SK-MEL-5 (cell line): ENCODE data around the gene ILRUN. TPM values are rescaled to one million over a fixed set of nuclear protein-coding genes. Genes with fewer than 3 reads are reported as not detected.
"Not testable (repeated sequence)": the region's sequence is repeated elsewhere in the genome, so short reads cannot be mapped to it uniquely, and the experiment has no call there.

ENCODE experiments used
- DNase-seq: peaks from one replicate; pipeline ENCODE4 v3.0.0-alpha.2; 2016; ENCODE audit warnings: low read depth, low spot score
- in situ Hi-C: cut with HindIII; loops from 2 replicates; pipeline ENCODE4 v1.10.0; 2016; ENCODE audit warnings: low sequenced_read_pairs, high pct_unique_total_duplicates, low pct_unique_long_range_greater_than_20kb
- total RNA-seq: library from RNA; depleted of rRNA; stranded (reverse); fragments of >200 nt; shearing (Covaris generic); gene quantifications from 2 replicates; pipeline ENCODE4 v1.2.3, GENCODE V29; 2014

ILRUN gene
- total RNA-seq, 1 experiment from 2014 or later = 34.7 TPM

- in situ Hi-C loops = no loop called here
Measured at GRCh38 chr6:34672657-34673043, 23.9 kb downstream of the ILRUN start.

GRCh38 chr6:34671801-34672656 lies 24.5 kb downstream of the ILRUN start:
- in situ Hi-C loops = no loop called here
- DNase-seq = no peak

More at GRCh38 chr6:34672657-34673043, 23.9 kb downstream of the ILRUN start:
- DNase-seq = no peak

GRCh38 chr6:34671367-34671766 lies 25.2 kb downstream of the ILRUN start:
- in situ Hi-C loops = no loop called here
- DNase-seq = no peak

DNA sequence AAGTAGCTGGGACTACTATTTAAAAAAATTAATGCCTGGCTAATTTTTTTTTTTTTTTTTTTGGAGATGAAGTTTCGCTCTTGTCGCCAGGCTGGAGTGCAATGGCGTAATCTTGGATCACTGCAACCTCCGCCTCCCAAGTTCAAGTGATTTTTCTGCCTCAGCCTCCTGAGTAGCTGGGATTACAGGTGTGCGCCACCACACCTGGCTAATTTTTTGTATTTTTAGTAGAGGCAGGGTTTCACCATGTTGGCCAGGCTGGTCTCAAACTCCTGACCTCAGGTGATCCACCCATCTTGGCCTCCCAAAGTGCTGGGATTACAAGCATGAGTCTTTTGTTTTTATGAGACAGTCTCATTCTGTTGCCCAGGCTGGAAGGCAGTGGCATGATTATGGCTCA lies 27.8 kb downstream of the ILRUN start:
- DNase-seq, in situ Hi-C loops: not testable (repeated sequence)

DNA sequence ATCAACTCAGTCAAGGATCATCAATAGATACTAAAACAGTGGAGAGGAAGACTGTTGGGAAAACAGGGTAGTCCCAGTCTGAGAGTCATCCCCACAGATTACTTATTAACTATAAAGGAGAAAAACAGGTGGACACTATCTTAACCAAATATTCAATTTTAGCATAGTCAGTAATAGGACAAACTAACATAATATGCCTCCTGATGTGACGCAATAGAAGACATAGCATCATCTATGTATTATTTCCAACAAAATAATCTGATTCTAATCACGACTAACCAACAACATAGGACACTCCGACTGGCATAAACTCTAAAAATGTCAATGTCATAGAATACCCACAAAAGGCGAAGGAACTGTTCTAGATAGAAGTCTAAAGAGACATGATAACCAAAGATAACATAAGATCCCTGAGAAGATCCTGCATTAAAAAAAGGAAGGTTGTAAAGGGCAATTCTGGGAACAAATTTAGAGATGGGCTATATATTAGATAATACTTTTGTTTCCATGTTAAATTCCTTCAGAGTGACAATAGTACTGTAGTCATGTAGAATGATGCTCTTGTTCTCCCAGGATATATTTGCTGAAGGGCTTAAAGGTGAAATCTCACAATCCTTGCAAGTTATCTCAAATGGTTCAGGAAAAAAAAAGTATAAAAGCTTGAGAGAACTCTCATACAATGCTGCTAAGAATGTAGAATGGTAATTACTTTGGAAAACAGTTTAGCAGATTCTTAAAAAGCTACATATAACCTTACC lies 28.9 kb downstream of the ILRUN start:
- in situ Hi-C loops = no loop called here
- DNase-seq = no peak

- no peak for DNase-seq
- in situ Hi-C loops = no loop called here
Measured at GRCh38 chr6:34665019-34665418, 31.5 kb downstream of the ILRUN start.

- in situ Hi-C loops = no loop called here
- DNase-seq = peak; percentile 11
Measured at GRCh38 chr6:34664256-34664971, 32.2 kb downstream of the ILRUN start.

- in situ Hi-C loops = no loop called here
- DNase-seq = no peak
Measured at GRCh38 chr6:34663831-34664255, 32.7 kb downstream of the ILRUN start.

- in situ Hi-C loops = no loop called here
- no peak for DNase-seq
Measured at GRCh38 chr6:34663371-34663770, 33.2 kb downstream of the ILRUN start.

GRCh38 chr6:34661357-34661756 lies 35.2 kb downstream of the ILRUN start:
- in situ Hi-C loops = no loop called here
- no peak for DNase-seq

- no peak for DNase-seq
- in situ Hi-C loops = no loop called here
Measured at GRCh38 chr6:34658605-34659265, 37.8 kb downstream of the ILRUN start.

DNA sequence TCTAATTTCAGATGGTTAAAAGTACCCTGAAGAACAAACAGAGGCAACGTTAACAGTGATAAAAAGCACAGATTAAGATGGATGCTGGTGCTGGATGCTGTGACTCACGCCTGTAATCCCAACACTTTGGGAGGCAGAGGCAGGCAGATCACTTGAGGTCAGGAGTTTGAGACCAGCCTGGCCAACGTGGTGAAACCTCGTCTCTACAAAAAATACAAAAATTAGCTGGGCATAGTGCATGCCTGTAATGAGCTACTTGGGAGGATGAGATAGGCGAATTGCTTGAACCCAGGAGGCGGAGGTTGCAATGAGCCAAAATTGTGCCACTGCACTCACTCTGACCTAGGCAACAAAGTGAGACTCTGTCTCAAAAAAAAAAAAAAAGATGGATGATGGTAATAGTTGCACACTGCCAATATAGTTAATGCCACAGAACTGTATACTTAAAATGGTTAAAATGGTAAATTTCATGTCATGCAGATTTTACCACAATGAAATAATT lies 38.5 kb downstream of the ILRUN start:
- DNase-seq, in situ Hi-C loops: not testable (repeated sequence)

GRCh38 chr6:34657307-34657978 lies 39.1 kb downstream of the ILRUN start:
- in situ Hi-C loops = no loop called here
- peak; percentile 49 for DNase-seq

DNA sequence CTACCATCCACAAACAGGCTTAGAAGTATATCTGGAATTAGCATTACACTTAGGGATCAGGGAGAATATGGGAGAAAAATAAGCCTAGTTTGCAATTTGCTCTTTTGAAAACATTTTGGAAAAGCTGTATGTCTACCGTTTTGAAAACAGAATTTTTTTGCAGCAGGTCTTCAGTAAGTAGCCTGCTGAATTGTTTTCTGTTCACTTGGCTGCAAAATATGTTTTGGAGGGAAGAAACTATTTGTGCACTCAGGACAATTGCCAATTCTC lies 39.6 kb downstream of the ILRUN start:
- in situ Hi-C loops = no loop called here
- DNase-seq = no peak

DNA sequence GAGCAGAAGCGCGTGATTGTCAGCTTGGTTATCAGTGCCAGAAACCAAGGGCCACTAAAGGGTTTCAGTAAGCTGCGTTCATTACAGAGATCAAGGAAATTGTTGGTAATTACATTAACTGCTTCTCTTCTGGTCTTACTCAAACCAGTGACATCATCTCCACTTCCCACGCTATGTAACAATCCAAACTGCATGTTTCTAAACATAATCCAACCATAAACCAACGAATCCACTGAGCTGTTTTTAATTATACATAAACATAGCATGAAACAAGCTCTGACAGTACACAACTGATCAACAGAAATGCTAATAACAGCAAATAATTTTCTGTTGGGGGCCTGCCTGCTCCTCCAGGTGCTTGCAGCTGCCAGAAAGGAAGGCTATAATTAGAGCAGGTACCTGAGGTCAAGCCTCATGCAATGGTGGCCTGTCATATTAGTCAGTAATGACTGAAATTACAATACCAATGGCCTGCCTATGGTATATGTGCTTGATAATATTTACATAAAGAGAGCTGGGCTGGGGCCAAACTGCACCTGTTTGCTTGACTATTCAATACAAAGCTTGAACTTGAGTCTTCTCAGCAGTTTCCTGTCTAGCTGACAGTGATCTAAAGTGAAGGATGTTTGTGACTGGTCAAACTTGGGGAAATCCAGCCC lies 40.1 kb downstream of the ILRUN start:
- in situ Hi-C loops = no loop called here
- no peak for DNase-seq

DNA sequence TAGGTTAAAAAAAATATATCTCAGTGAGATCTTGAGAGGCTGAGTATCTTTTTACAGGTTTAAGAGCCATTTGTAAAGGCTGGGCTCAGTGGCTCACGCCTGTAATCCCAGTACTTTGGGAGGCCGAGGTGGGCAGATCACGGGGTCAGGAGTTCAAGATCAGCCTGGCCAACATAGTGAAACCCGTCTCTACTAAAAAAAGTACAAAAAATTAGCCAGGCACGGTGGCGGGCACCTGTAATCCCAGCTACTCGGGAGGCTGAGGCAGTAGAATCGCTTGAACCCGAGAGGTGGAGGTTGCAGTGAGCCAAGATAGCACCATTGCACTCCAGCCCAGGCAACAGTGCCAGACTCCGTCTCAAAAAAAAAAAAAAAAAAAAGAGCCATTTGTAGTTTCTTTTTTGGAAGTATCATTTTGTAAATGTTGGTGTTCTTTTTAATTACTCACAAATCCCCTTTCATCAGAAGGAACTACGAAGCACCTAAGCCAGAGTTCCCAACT lies 40.6 kb downstream of the ILRUN start:
- in situ Hi-C loops, DNase-seq: not testable (repeated sequence)
